Cardiac muscle cell (in vitro differentiated cells and primary cell): Measurements from ENCODE around the gene TRIM32. TPM values are rescaled to one million over a fixed set of nuclear protein-coding genes. Genes with fewer than 3 reads are reported as not detected.

ENCODE experiments used
- DNase-seq, 2 donors: peaks; one replicate each; pipeline versions ENCODE4 v3.0.0 to v3.0.0-alpha.2; 2010 to 2017; ENCODE audit warnings: low read depth in 1 of 2, low spot score in 1 of 2
- H3K27ac ChIP-seq: fragments of 200-600 bp; sonication (generic); 2 replicates; pipeline ENCODE4 v1.5.1; 2016
- H3K27me3 ChIP-seq: fragments of 200-600 bp; sonication (generic); 2 replicates; pipeline ENCODE4 v1.6.0; 2016; ENCODE audit warnings: control low read depth
- H3K36me3 ChIP-seq: fragments of 200-600 bp; sonication (generic); 2 replicates; pipeline ENCODE4 v1.5.1; 2016; ENCODE audit warnings: control low read depth
- H3K4me1 ChIP-seq: fragments of 200-600 bp; sonication (generic); 2 replicates; pipeline ENCODE4 v1.8.1; 2017; ENCODE audit warnings: low read depth, mild to moderate bottlenecking, mixed run types
- H3K4me3 ChIP-seq: fragments of 200-600 bp; sonication (generic); 2 replicates; pipeline ENCODE4 v1.5.1; 2016; ENCODE audit warnings: mild to moderate bottlenecking
- H3K9me3 ChIP-seq: fragments of 200-600 bp; sonication (generic); 2 replicates; pipeline ENCODE4 v1.5.1; 2017; ENCODE audit warnings: low read depth, mild to moderate bottlenecking, control low read depth
- polyA plus RNA-seq: library from polyadenylated mRNA; unstranded; fragments of >200 nt; fragmentation: Nextera tagmentation; extraction: Ambion mirVana; gene quantifications from 2 replicates; pipeline ENCODE4 v1.2.1, GENCODE V29; 2016
- total RNA-seq: library from RNA; depleted of rRNA; stranded (reverse); fragments of >200 nt; gene quantifications from 2 replicates; pipeline ENCODE4 v1.2.3, GENCODE V29; 2016
- TF ChIP-seq, protein P1 (sequence below): IDR thresholded peaks from 2 replicates; pipeline ENCODE4 v1.5.1; 2012; ENCODE audit warnings: low read depth, mild to moderate bottlenecking, low read length

The TRIM32 gene
- total and polyA plus RNA-seq, 2 experiments from 2014 or later, result 13.9 to 15.0 TPM

DNA sequence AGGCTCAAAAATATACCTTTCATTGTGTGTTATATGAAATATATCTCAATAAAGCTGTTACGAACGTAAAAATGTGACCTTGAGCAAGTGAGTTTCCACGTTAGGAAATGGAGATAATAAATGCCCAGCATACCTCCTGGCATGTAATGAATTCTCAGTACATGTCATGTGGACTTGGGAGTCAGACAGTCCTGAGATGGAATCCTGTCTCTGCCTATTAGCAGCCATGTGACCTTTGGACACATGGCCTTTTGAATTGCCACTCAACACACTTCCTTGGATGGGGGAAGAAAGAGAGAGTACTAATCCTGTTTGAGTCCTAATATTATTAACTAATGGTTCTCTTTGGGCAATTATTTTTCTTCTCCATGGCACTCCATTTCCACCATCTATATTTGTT, 25.7 kb downstream of the TRIM32 start:
- H3K4me1 ChIP-seq, result no peaks in the 10 kb centered on the region
- H3K4me3 ChIP-seq, result no peak overlapping the region
- TF ChIP-seq, protein P1, sequence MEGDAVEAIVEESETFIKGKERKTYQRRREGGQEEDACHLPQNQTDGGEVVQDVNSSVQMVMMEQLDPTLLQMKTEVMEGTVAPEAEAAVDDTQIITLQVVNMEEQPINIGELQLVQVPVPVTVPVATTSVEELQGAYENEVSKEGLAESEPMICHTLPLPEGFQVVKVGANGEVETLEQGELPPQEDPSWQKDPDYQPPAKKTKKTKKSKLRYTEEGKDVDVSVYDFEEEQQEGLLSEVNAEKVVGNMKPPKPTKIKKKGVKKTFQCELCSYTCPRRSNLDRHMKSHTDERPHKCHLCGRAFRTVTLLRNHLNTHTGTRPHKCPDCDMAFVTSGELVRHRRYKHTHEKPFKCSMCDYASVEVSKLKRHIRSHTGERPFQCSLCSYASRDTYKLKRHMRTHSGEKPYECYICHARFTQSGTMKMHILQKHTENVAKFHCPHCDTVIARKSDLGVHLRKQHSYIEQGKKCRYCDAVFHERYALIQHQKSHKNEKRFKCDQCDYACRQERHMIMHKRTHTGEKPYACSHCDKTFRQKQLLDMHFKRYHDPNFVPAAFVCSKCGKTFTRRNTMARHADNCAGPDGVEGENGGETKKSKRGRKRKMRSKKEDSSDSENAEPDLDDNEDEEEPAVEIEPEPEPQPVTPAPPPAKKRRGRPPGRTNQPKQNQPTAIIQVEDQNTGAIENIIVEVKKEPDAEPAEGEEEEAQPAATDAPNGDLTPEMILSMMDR, result no peak
- H3K36me3 ChIP-seq, result no peaks in the 10 kb centered on the region
- no peaks in the 10 kb centered on the region for H3K9me3 ChIP-seq
- no peak for DNase-seq
- H3K27me3 ChIP-seq, result peaks cover 2% of the 10 kb centered on the region
- no peak overlapping the region for H3K27ac ChIP-seq

DNA sequence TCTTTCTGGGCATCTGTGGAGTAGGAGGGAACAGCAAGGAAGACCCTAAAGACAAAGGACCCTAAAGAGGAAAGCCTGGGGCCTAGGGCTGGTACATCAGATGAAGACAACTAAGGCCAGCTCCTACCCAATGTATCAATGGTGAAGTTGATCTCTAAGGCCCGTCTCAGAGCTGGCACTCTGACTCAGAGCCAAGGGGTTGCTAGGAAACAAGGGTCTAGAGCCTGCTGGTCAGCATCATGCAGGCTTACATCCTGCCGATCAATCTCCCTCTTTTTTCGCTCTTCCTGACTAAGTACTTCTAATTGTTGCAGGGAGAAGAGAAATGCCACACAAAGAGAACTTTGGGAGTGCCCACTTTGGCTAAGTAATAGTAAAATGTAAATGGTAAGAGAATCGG, 26.2 kb downstream of the TRIM32 start:
- no peaks in the 10 kb centered on the region for H3K9me3 ChIP-seq
- H3K27ac ChIP-seq, result no peak overlapping the region
- H3K27me3 ChIP-seq, result peaks cover 3% of the 10 kb centered on the region
- TF ChIP-seq, protein P1, result no peak
- no peaks in the 10 kb centered on the region for H3K36me3 ChIP-seq
- DNase-seq, result no peak
- H3K4me3 ChIP-seq, result no peak overlapping the region
- H3K4me1 ChIP-seq, result no peaks in the 10 kb centered on the region

DNA sequence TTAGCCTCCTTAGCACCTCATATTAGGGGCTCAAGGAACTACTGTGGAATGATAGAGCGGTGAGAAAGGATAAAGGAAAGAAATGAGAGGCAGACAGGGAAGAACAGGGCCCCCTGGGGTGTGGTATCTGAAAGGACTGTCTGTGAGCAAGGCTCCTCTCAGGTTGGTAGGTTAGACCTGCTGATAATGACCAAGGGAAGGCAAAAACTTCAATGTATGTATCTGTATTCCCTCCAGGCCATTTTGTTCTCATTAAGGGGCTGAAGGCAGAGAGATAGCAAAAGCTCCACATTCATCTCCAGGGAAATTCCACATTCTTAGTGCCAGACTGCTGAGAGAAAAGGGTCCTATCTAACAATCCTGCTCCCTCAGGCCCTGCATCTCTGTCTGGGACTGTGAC, 28.6 kb downstream of the TRIM32 start:
- TF ChIP-seq, protein P1, result no peak
- no peak overlapping the region for H3K27ac ChIP-seq
- DNase-seq, result no peak
- peaks cover 3% of the 10 kb centered on the region for H3K27me3 ChIP-seq
- peaks cover 5% of the 10 kb centered on the region for H3K4me1 ChIP-seq
- H3K4me3 ChIP-seq, result no peak overlapping the region
- no peaks in the 10 kb centered on the region for H3K9me3 ChIP-seq
- no peaks in the 10 kb centered on the region for H3K36me3 ChIP-seq

DNA sequence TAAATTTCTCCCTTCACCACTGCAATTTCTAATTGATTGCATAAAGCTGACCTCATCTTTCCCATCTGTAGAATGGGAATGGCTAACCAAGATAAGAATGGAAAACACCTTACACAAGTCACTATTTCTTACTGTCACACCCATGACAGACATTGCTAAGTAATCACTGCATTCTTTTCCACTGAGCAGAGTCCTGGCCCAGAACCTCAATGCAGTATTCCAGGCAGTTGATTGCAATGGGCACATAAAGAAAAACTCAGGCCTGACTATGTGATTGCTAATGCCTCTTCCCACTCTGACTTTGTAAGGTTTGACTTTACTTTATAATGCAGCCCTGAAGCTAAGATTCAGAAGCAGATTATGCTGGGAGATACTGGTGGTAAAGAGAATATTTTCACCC, 29.3 kb downstream of the TRIM32 start:
- Histone ChIP-seq H3K36me3 (no peaks in the 10 kb centered on the region), H3K4me3 (no peak overlapping the region), H3K9me3 (no peaks in the 10 kb centered on the region), H3K4me1 (peaks cover 5% of the 10 kb centered on the region), H3K27ac (no peak overlapping the region), H3K27me3 (peaks cover 3% of the 10 kb centered on the region)
- DNase-seq, result no peak
- TF ChIP-seq, protein P1, result no peak

DNA sequence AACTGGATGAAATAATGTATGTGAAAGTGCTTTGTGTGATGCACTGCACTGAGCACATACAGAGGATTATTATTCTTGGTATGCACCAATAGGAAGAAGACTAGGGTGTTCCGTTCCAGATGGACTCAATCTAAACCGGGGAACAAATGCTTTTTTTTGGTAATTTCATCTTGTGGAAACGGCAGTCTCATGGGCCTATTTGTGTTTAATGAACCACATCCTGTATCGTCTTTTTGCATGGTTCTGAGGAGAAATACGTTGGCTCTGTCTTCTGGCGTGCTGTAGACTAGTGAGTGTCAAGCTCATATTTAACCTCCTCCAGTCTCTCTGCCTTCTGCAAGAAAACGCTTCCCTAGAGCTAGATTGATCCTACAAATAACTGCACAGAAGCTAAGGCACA, 30.0 kb downstream of the TRIM32 start:
- Histone ChIP-seq H3K27ac (no peak overlapping the region), H3K9me3 (no peaks in the 10 kb centered on the region), H3K36me3 (no peaks in the 10 kb centered on the region), H3K4me3 (no peak overlapping the region), H3K4me1 (peaks cover 5% of the 10 kb centered on the region), H3K27me3 (peaks cover 3% of the 10 kb centered on the region)
- DNase-seq, result peak in 1 of 2 donors; percentile 10
- TF ChIP-seq, protein P1, result no peak

DNA sequence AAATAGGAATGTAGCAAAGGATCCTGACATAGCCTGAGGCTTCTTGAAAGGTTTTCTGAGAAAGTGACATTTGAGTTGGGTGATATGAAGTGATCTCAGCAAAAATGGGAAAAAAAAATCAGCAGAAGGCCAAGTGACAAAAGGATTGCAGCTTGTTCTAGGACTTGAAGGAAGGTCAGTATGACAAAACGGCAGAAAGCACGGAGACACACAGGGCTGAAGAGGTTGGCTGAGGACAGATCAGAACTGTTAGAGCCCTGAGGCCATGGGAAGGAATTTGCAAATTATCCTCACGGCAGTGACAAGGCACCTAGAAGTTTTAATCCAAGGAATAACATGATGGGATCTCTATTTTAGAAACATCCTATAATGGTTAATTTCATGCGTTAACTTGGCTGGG, 31.0 kb downstream of the TRIM32 start:
- Histone ChIP-seq H3K36me3 (no peaks in the 10 kb centered on the region), H3K27me3 (peaks cover 3% of the 10 kb centered on the region), H3K27ac (no peak overlapping the region), H3K4me3 (no peak overlapping the region), H3K9me3 (no peaks in the 10 kb centered on the region), H3K4me1 (peaks cover 5% of the 10 kb centered on the region)
- TF ChIP-seq, protein P1, result no peak
- DNase-seq, result no peak
